ENCODE measurements around the gene MLXIP. TPM values are rescaled to one million over a fixed set of nuclear protein-coding genes. Genes with fewer than 3 reads are reported as not detected.

MLXIP gene
- total and polyA plus RNA-seq, 2 experiments from 2014 or later: 6.4 to 7.4 TPM

DNA sequence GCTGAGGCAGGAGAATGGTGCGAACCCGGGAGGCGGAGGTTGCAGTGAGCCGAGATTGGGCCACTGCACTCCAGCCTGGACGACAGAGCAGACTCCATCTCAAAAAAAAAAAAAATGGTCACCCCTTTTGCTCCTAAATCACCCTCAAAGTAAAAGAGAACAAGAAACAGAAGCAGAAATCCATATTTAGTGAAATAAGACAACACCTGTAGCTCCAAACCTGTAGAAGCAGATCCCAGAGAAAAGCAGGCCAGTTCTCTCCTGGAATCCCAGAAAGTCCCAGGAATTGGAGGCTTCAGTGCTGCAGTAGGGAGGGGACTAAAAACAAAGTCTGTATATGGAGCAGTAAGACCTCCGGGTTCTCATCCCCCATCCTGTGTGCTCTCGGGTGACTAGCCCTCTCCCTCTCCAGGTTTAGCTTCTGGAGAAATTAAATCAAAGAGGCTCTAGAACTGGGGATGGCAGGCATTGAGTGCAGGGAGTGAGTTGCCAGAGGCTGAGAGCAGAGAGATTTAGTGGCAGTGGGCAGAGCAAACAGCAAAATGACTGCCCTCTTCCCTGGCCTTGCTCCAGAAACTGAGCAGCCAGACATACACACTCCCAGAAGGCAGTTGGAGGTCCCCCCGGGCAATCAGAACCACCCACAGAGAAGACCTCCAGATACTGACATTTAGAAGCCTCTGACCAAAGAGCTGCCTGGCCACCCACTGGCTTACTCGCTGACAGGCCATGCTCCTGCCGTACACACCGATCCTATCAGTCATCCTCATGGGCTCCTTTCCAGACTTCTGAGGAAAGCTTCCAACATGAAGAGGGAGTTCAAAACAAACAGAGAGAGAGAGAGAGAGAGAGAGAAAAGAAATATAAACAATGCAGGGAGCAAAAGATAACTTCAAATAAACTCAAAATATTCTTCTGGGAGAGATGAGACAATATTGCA is 6.3 kb upstream of the MLXIP start:
- H3K9me2 ChIP-seq (ENCODE audit: insufficient read depth): no peaks in the 10 kb centered on the region
- H2AFZ ChIP-seq: peak overlapping the region; percentile 64
- in situ Hi-C loops (cut with MboI): no loop called here
- H3K27me3 ChIP-seq (replicated peaks; ENCODE audit: insufficient read depth): no peaks in the 10 kb centered on the region
- H4K20me1 ChIP-seq (ENCODE audit: insufficient read depth): no peaks in the 10 kb centered on the region
- peaks cover 11% of the 10 kb centered on the region for H3K4me1 ChIP-seq (ENCODE audit: insufficient read depth)
- H3K9me3 ChIP-seq (ENCODE audit: low read depth): no peaks in the 10 kb centered on the region
- peaks cover 16% of the 10 kb centered on the region for H3F3A ChIP-seq (ENCODE audit: insufficient read depth)
- TF ChIP-seq EZH2 (IDR thresholded peaks at IDR 0.05; ENCODE audit: insufficient read depth, poor library complexity, severe bottlenecking): no peak
- no peak for TF ChIP-seq EZH2phosphoT487 (IDR thresholded peaks at IDR 0.05; ENCODE audit: insufficient read depth, low read depth)
- H3K4me3 ChIP-seq: 0 out of 2 replicates have a peak overlapping the region, but pooled peaks have one; percentile 19
- H3K27ac ChIP-seq: peak overlapping the region; percentile 47
- peak overlapping the region; percentile 53 for H3K9ac ChIP-seq
- no peaks in the 10 kb centered on the region for H3K79me2 ChIP-seq (ENCODE audit: insufficient read depth)
- H3K4me2 ChIP-seq (ENCODE audit: unreplicated experiment): peak overlapping the region; percentile 44
- 46 to 48% methylated on average over 11 of the region's 11 CpGs for WGBS, 2 experiments (ENCODE audit: low coverage in 1 of 2, low lambda C conversion rate in 2 of 2, missing lambda C conversion rate in 2 of 2)
- peak; percentile 93 for DNase-seq
- no peaks in the 10 kb centered on the region for H3K36me3 ChIP-seq (ENCODE audit: low read depth)

DNA sequence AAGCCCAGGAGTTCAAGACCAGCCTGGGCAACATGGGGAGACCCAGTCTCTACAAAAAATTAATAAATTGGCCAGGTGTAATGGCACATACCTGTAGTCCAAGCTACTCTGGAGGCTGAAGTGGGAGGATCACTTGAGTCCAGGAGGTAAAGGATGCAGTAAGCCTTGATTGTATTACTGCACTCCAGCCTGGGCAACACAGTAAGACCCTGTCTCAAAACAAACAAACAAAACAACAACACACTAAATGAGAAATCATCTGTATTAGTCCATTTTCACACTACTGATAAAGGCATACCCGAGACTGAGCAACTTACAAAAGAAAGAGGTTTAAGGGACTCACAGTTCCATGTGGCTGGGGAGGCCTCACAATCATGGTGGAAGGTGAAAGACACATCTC is 4.7 kb upstream of the MLXIP start:
- TF ChIP-seq EZH2phosphoT487 (IDR thresholded peaks at IDR 0.05; ENCODE audit: insufficient read depth, low read depth): no peak
- no peak for TF ChIP-seq EZH2 (IDR thresholded peaks at IDR 0.05; ENCODE audit: insufficient read depth, poor library complexity, severe bottlenecking)
- in situ Hi-C loops (cut with MboI): no loop called here
- DNase-seq: no peak

DNA sequence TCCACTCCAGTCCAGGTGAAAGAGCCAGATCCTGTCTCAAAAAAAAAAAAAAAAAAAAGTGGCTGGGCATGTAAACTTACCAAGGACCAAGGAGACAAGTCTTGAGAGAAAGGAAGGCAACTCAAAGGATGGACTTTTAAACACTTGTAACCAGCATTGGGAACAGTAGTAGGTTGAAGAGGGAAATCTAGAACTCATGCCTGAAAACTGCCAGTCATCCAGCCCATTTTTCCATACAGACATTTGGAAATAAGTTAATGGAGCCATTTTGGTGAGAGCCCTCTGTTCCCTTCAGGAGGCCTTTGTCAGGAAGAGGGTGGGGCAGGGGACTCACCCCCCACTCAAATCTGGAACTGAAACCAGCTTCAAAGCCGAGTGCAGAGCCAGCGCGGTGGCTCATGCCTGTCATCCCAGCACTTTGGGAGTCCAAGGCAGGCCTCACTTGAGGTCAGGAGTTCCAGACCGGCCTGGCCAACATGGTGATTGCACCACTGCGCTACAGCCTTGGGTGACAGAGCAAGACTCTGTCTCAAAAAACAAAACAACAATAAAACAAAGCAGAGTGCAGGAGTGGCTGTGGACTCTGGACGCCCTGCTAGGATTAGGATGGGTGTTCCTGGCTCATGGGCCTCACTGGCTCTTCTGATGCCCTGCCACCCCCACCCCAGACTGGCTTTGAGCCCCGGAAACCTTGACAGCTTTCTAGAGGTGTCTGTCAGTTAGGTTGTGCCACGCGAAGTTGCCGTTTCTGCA is 1.6 kb upstream of the MLXIP start:
- Histone ChIP-seq H4K20me1 (ENCODE audit: insufficient read depth) (no peaks in the 10 kb centered on the region), H3K27ac (no peak overlapping the region), H3K4me2 (ENCODE audit: unreplicated experiment) (no peak overlapping the region), H2AFZ (no peak overlapping the region), H3K4me3 (no peak overlapping the region), H3K27me3 (replicated peaks; ENCODE audit: insufficient read depth) (no peaks in the 10 kb centered on the region), H3K36me3 (ENCODE audit: low read depth) (no peaks in the 10 kb centered on the region), H3K79me2 (ENCODE audit: insufficient read depth) (peaks cover 22% of the 10 kb centered on the region), H3K9ac (no peak overlapping the region), H3K4me1 (ENCODE audit: insufficient read depth) (peaks cover 26% of the 10 kb centered on the region), H3K9me2 (ENCODE audit: insufficient read depth) (no peaks in the 10 kb centered on the region), H3K9me3 (ENCODE audit: low read depth) (no peaks in the 10 kb centered on the region), H3F3A (ENCODE audit: insufficient read depth) (peaks cover 46% of the 10 kb centered on the region)
- DNase-seq: no peak
- in situ Hi-C loops (cut with MboI): no loop called here
- WGBS, 2 experiments (ENCODE audit: low coverage in 1 of 2, low lambda C conversion rate in 2 of 2, missing lambda C conversion rate in 2 of 2): 94 to 95% methylated on average over 10 of the region's 10 CpGs
- TF ChIP-seq EZH2phosphoT487 (IDR thresholded peaks at IDR 0.05; ENCODE audit: insufficient read depth, low read depth) (no peak), EZH2 (IDR thresholded peaks at IDR 0.05; ENCODE audit: insufficient read depth, poor library complexity, severe bottlenecking) (no peak)

More for the DNA sequence above, 4.7 kb upstream of the MLXIP start:
- Histone ChIP-seq H4K20me1 (ENCODE audit: insufficient read depth) (no peaks in the 10 kb centered on the region), H3K4me2 (ENCODE audit: unreplicated experiment) (no peak overlapping the region), H3K9ac (no peak overlapping the region), H3K79me2 (ENCODE audit: insufficient read depth) (no peaks in the 10 kb centered on the region), H3K27ac (no peak overlapping the region), H3K27me3 (replicated peaks; ENCODE audit: insufficient read depth) (no peaks in the 10 kb centered on the region), H3K4me1 (ENCODE audit: insufficient read depth) (peaks cover 11% of the 10 kb centered on the region), H2AFZ (no peak overlapping the region), H3K36me3 (ENCODE audit: low read depth) (no peaks in the 10 kb centered on the region), H3K9me2 (ENCODE audit: insufficient read depth) (no peaks in the 10 kb centered on the region), H3F3A (ENCODE audit: insufficient read depth) (peaks cover 21% of the 10 kb centered on the region), H3K9me3 (ENCODE audit: low read depth) (no peaks in the 10 kb centered on the region), H3K4me3 (no peak overlapping the region)
- 88 to 96% methylated on average over 1 of the region's 1 CpG for WGBS, 2 experiments (ENCODE audit: low coverage in 1 of 2, low lambda C conversion rate in 2 of 2, missing lambda C conversion rate in 2 of 2)

DNA sequence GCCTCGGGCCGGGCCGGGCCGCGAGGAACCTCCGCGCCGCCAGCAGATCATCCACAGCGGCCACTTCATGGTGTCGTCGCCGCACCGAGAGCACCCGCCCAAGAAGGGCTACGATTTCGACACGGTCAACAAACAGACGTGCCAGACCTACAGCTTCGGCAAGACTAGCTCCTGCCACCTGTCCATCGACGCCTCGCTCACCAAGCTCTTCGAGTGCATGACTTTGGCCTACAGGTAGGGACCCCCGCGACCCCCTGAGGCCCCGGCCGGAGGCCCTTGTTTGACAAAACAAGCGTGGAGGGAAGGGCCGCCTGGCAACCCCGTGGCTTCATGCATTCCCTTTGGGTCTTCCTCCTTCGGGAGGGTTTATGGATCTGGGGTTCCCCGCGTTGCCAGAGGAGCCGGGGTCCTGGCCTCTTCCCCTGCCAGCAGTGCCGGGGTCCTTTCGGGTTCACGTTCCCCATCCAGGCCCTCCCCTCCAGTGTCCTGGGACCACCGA is 526 bp downstream of the MLXIP start:
- no peaks in the 10 kb centered on the region for H3K9me3 ChIP-seq (ENCODE audit: low read depth)
- no peaks in the 10 kb centered on the region for H3K9me2 ChIP-seq (ENCODE audit: insufficient read depth)
- H3K4me3 ChIP-seq: peak overlapping the region; percentile 78
- H3K4me2 ChIP-seq (ENCODE audit: unreplicated experiment): peak overlapping the region; percentile 94
- in situ Hi-C loops (cut with MboI): no loop called here
- no peaks in the 10 kb centered on the region for H4K20me1 ChIP-seq (ENCODE audit: insufficient read depth)
- H3K4me1 ChIP-seq (ENCODE audit: insufficient read depth): peaks cover 20% of the 10 kb centered on the region
- H3K27me3 ChIP-seq (replicated peaks; ENCODE audit: insufficient read depth): no peaks in the 10 kb centered on the region
- H2AFZ ChIP-seq: peak overlapping the region; percentile 41; the same call in 1 of the 2 replicates
- 0 to 1% methylated on average over 30 to 34 of the region's 38 CpGs for WGBS, 2 experiments (ENCODE audit: low coverage in 1 of 2, low lambda C conversion rate in 2 of 2, missing lambda C conversion rate in 2 of 2)
- H3K9ac ChIP-seq: peak overlapping the region; percentile 84
- no peak for TF ChIP-seq EZH2 (IDR thresholded peaks at IDR 0.05; ENCODE audit: insufficient read depth, poor library complexity, severe bottlenecking)
- peaks cover 43% of the 10 kb centered on the region for H3K79me2 ChIP-seq (ENCODE audit: insufficient read depth)
- no peaks in the 10 kb centered on the region for H3K36me3 ChIP-seq (ENCODE audit: low read depth)
- peak overlapping the region; percentile 86 for H3K27ac ChIP-seq
- H3F3A ChIP-seq (ENCODE audit: insufficient read depth): peaks cover 38% of the 10 kb centered on the region
- peak; percentile 66 for DNase-seq

All from GM23248 (cell line).